Measurements from ENCODE around the gene AARS1.
"Not testable (repeated sequence)": the region's sequence is repeated elsewhere in the genome, so short reads cannot be mapped to it uniquely, and the experiment has no call there.

AARS1 gene

DNA sequence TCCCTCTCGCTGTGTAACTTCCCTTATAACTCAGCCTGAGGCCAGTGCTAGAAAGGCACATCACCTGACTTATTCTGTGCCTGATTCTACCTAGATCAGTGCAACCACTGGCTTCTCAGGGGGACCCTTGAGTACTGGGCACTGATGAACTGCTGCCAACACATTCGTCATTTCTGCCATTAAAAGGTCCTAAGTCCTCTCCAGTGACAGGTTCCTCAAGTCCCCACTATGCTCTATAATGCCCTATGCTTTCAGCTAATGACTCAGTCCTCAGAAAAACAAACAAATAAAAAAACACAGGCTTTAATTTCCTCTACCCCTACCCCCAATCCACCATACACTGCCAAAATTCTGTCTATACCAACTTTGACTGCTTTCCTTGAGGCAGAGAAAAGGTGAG lies 66.1 kb downstream of the AARS1 start:
- not testable (repeated sequence) for DNase-seq

DNA sequence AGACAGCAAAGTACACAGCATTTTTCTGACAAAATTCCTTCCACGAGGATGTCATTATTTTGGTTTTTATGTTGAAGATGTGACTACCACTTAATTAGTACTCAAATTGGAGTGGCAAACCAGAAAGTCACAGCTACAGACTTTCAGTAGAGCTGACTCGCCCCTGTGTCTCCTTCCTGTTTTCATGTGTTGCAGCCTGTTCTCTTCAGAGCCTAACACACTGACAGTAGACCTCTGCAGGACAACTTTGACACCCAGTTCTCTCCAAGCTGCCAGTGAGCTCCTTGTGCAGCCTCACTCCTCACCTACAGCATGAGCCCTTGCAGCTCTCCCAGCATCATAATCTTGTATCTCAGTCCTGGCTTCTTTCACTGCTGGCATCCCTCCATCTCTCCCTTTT lies 66.7 kb downstream of the AARS1 start:
- not testable (repeated sequence) for DNase-seq

DNA sequence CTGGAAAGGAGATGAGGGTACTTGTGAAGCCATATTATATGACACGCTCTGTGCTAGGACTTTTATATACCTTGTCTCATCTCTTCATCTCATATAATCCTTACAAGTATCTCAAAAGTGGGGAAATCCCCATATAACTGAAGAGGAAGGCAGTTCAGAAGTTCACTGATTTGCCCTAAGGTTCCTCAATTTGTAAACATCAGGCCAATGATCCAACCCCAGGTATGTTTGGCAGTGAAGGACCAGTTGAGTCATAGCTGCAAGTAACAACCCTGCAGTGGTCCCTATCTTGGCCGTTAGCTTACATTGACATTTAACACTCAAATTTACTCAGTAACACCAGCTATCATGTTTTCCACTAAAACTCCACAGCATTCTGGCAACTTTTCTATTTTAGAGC lies 70.7 kb downstream of the AARS1 start:
- DNase-seq, result not testable (repeated sequence)

GRCh38 chr16:70206382-70206781 lies 82.9 kb downstream of the AARS1 start:
- not testable (repeated sequence) for DNase-seq

DNA sequence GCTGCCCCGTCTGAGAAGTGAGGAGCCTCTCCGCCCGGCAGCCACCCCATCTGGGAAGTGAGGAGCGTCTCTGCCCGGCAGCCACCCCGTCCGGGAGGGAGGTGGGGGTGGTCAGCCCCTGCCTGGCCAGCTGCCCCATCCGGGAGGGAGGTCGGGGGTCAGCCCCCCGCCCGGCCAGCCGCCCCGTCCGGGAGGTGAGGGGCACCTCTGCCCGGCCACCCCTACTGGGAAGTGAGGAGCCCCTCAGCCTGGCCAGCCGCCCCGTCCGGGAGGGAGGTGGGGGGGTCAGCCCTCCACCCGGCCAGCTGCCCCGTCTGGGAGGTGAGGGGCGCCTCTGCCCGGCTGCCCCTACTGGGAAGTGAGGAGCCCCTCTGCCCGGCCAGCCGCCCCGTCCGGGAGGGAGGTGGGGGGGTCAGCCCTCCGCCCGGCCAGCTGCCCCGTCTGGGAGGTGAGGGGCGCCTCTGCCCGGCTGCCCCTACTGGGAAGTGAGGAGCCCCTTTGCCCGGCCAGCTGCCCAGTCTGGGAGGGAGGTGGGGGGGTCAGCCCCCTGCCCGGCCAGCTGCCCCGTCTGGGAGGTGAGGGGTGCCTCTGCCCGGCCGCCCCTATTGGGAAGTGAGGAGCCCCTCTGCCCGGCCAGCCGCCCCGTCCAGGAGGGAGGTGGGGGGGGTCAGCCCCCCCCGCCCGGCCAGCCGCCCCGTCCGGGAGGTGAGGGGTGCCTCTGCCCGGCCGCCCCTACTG lies 84.5 kb downstream of the AARS1 start:
- not testable (repeated sequence) for DNase-seq

DNA sequence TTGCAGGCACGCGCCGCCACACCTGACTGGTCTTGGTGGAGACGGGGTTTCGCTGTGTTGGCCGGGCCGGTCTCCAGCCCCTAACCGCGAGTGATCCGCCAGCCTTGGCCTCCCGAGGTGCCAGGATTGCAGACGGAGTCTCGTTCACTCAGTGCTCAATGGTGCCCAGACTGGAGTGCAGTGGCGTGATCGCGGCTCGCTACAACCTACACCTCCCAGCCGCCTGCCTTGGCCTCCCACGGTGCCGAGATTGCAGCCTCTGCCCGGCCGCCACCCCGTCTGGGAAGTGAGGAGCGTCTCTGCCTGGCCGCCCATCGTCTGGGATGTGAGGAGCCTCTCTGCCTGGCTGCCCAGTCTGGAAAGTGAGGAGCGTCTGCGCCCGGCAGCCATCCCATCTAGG lies 85.3 kb downstream of the AARS1 start:
- DNase-seq, result not testable (repeated sequence)

- not testable (repeated sequence) for DNase-seq
Observed at GRCh38 chr16:70203508-70203907, 85.8 kb downstream of the AARS1 start.

All from NCI-H187 (cell line).